Tibial nerve (tissue), 4 donors: ENCODE measurements around the gene CFAP46.

Experiments
- EP300 ChIP-seq, 2 donors: sonication (generic); formaldehyde crosslinking; IDR thresholded peaks; one replicate each; pipeline ENCODE4 v1.6.1; 2017; ENCODE audit warnings: antibody characterized with exemption in 2 of 2, mild to moderate bottlenecking in 1 of 2
- POLR2A ChIP-seq, 2 donors: fragments of 450-650 bp; IDR thresholded peaks; one replicate each; pipeline ENCODE4 v1.6.1; 2017; ENCODE audit warnings: antibody characterized with exemption in 2 of 2, mild to moderate bottlenecking in 2 of 2, moderate library complexity in 2 of 2
- TF ChIP-seq, protein P1 (sequence below), 5 experiments: fragments of 200-600 bp in 3 of 5; fragments of 450-650 bp in 2 of 5; sonication (generic) in 3 of 5; IDR thresholded peaks; one replicate each; pipeline ENCODE4 v1.5.1; 2016 to 2019; ENCODE audit warnings: antibody characterized with exemption in 5 of 5, mild to moderate bottlenecking in 3 of 5, moderate library complexity in 2 of 5

DNA sequence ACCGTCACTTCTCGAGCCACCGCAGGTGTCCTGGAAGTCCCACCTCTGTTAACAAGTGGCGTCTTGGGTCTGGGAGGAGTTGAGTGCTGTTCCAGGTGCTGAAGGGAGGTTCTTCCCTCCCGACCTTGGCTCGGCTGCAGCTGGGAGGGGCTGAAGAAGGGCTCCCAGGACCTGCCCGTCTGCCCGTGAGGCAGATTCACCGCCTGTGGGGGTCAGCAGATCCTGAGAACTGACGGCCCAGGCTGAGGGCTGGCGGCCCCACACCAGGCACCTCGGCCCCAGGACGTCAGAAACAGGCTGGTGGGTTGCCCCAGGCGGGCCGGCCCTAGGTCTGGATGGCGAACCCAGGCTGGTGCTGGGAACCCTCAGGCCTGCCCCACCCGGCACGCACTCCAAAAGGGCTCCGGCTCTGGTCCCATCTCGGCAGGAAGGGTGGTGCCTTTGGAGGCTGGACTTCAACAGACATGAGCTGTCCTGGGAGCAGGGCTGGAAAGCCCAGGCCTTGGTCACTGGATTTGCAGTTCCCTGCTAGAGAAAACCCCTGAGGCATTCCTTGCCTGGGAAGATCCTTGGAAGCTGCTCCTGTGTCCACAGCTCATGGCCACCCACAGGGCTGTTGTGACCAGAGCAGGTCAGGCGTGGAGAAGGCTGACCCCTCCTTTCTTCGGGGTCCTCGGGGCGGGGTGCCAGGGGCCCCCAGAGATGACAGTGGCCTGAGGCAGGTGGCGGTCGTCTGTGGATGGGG, 42.6 kb upstream of the CFAP46 start:
- no peak for TF ChIP-seq POLR2A (IDR thresholded peaks at IDR 0.05)
- no peak for TF ChIP-seq EP300 (IDR thresholded peaks at IDR 0.05)
- TF ChIP-seq, protein P1, sequence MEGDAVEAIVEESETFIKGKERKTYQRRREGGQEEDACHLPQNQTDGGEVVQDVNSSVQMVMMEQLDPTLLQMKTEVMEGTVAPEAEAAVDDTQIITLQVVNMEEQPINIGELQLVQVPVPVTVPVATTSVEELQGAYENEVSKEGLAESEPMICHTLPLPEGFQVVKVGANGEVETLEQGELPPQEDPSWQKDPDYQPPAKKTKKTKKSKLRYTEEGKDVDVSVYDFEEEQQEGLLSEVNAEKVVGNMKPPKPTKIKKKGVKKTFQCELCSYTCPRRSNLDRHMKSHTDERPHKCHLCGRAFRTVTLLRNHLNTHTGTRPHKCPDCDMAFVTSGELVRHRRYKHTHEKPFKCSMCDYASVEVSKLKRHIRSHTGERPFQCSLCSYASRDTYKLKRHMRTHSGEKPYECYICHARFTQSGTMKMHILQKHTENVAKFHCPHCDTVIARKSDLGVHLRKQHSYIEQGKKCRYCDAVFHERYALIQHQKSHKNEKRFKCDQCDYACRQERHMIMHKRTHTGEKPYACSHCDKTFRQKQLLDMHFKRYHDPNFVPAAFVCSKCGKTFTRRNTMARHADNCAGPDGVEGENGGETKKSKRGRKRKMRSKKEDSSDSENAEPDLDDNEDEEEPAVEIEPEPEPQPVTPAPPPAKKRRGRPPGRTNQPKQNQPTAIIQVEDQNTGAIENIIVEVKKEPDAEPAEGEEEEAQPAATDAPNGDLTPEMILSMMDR (IDR thresholded peaks at IDR 0.05): no peak
